ENCODE measurements around the gene DHRS3.
"Not testable (repeated sequence)": the region's sequence is repeated elsewhere in the genome, so short reads cannot be mapped to it uniquely, and the experiment has no call there.

Gene DHRS3

DNA sequence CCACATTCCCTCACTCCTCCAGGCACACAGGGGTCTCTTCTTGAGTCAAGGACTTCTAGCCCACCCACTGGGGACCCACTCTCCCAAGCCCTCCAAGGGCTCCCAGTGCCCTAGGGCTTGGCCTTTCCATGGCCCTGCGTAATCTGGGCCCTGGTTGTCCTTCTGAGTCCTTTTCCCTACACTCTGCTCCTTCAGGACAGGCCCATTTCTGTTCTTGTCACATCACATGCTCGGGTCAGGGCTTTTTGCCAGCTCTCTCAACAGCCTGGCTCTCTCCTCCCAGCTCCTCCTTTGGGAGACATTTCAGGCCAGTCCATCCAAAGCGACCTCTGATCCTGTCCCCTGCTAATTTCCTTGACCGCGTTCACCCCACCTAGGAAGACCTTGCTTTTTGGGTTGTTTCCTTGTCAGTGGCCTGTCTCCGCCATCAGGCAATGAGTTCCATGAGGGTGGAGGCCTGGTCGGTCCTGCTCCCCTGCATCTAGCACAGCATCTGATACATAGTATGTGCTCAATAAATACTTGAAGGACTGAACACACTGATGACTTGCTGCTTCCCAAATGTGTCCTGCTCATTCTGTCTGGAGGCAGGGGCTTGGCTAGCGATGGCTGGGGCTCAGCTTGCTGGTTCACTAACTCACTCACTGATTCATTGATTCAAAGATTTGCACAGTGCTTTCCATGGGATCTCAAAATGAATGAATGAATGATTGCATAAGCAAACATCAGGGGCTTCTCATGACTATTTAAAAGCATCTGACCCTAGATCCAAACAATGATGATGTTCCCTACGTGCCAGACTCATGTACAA, 44.8 kb downstream of the DHRS3 start:
- DNase-seq (ENCODE audit: low spot score) = no peak

DNA sequence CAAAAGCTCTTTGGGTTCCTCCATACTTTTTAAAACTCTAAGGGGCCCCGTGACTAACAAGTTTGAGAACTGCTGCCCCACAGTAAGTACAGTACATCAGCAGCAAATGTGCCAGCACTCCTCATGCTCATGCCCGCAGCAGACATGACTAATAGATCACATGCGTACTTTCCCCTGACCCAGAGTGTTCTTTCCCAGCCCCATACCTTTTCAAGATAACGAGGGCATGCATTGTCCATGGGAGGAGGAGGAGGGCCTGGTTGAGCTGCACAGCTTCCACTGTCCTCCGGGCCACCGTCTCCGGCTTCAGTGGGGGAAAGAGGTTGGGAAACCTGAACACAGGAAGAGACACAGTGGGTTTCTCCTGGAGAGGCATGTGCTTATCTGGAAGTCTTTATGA, 45.5 kb downstream of the DHRS3 start:
- no peak for DNase-seq (ENCODE audit: low spot score)

- no peak for DNase-seq (ENCODE audit: low spot score)
Measured at GRCh38 chr1:12570291-12570690, 47.7 kb downstream of the DHRS3 start.

DNA sequence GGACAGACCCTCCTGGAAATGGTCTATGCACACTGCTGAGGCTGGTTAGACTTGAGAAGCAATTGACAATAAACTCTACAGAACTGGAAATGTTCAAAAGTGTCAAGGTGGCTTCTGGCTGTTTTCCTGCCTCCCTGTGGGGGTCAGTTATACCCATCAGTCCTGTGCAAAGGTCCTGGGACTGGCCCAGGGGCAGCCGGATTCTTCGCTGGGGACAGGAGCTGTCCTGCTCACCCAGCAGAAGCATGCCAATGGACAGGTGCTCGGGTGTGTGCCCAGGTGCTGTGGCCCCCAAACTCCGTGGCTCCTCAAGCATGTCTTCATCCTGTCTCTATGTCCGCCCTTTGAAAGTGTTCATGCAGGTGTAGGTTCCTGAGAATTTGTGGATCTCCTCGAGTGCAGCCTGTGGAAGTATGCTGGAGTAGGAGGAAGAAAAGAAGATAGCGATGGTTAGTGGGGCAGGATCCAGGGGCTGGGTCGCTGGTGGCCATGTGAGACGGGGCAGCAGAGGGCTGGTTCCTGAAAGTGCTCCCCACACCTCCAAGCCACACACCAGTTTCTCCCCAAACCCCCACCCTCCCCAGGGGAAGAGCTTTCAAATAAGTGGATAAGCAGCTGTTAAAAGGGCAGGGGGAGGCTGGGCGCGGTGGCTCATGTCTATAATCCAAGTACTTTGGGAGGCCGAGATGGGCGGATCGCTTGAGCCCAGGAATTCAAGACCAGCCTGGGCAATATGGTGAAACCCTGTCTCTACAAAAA, 49.8 kb downstream of the DHRS3 start:
- DNase-seq (ENCODE audit: low spot score) = no peak

- peak; percentile 57 for DNase-seq (ENCODE audit: low spot score)
Measured at GRCh38 chr1:12567288-12567819, 50.7 kb downstream of the DHRS3 start.

DNA sequence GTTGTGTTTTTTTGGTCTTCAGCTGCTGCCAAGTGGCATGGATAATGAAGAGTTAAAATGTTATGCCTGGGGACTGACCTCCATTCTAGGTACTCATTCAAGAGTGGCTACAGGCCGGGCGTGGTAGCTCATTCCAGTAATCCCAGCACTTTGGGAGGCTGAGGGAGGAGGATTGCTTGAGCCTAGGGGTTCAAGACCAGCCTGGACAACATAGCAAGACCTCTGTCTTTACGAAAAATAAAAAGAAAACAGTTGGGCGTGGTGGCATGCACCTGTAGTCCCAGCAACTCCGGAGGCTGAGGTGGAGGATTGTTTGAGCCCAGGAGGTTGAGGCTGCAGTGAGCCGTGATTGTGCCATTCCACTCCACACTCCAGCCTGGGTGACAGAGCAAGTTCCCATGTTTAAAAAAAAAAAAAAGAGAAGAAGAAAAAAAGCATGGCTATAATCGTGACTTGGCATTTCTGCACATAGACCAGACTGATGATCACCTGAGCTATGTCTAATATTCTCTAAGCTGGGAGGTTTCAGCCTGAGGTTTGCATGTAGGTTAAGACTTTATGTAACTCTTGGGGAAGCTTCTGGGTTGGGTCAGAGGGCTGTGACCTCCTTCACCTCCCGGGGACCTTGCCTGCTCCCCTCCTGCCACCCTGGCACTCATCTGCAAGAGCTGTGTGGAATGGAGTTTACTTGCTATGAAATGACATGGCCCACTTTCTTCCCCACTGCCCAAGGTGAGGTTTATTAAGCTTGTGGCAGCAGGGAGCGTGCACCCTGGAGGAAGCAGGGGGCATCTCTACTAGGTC, 51.3 kb downstream of the DHRS3 start:
- peak; percentile 55 for DNase-seq (ENCODE audit: low spot score)

- DNase-seq (ENCODE audit: low spot score) = peak; percentile 37
Measured at GRCh38 chr1:12565966-12566352, 52.1 kb downstream of the DHRS3 start.

DNA sequence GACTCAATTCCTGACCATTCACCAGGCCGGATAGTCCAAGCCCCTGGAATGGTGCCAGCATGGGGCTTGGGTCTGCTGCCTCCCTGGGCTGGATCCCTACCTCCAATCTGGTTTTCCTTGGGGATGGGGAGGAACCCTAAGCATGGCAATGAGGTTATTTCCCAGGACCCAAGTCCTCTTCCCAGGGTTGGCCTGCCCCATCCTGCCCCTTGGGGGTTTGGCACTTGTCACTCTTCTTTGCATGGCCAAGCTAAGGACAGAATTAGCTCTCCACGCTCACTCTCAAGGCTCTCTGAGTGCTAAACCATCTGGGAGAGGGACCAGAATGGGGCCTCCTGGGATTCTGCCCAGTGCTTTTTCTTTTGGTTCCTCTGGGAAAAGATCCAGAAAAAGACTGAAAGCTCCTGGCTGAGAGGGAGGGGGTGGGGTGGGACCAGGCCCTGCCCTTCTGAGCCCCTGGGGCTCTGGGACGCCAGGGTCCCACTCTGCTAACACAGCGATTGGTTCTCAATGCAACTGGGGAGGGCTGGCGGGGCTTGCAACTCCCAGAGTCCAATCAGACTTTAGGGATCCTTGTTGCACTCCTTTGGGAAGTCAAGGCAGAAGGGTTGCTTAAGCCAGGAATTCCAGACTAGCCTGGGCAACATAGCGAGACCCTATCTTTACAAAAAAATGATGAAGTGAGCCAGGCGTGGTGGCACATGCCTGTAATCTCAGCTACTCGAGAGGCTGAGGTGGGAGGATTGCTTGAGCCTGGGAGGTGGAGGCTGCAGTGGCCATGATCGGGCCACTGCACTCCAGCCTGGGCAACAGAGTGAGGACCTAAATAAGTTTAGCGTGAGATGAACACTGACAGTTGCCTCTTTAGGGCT, 52.7 kb downstream of the DHRS3 start:
- DNase-seq (ENCODE audit: low spot score) = peak; percentile 54

- not testable (repeated sequence) for DNase-seq (ENCODE audit: low spot score)
Measured at GRCh38 chr1:12564251-12564650, 53.8 kb downstream of the DHRS3 start.

DNA sequence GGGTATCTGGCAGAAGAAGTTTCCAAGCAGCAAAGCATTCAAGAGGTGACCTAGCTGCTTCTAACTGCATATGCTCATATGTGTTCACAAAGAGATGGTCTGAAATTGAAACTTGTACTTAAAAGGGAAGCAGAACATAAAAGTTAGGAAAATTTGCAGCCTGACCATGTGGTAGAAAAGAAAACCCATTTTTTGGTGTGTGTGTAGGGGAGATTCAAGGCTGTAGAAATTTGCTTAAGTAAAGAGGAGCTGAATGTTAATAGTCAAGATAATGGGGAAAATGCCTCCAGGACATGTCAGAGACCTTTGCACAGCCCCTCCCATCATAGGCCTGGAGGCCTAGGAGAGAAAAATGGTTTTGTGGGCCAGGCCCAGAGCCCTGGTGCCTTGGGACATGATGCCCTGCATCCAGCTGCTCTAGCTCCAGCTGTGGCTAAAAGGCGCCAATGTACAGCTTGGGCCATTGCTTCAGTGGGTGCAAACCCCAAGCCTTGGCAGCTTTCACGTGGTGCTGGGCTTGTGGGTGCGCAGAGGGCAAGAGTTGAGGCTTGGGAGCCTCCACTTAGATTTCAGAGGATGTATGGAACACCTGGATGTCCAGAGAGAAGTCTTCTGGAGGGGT, 54.9 kb downstream of the DHRS3 start:
- DNase-seq (ENCODE audit: low spot score) = no peak

GRCh38 chr1:12561121-12561520, 56.9 kb downstream of the DHRS3 start:
- DNase-seq (ENCODE audit: low spot score) = no peak

DNA sequence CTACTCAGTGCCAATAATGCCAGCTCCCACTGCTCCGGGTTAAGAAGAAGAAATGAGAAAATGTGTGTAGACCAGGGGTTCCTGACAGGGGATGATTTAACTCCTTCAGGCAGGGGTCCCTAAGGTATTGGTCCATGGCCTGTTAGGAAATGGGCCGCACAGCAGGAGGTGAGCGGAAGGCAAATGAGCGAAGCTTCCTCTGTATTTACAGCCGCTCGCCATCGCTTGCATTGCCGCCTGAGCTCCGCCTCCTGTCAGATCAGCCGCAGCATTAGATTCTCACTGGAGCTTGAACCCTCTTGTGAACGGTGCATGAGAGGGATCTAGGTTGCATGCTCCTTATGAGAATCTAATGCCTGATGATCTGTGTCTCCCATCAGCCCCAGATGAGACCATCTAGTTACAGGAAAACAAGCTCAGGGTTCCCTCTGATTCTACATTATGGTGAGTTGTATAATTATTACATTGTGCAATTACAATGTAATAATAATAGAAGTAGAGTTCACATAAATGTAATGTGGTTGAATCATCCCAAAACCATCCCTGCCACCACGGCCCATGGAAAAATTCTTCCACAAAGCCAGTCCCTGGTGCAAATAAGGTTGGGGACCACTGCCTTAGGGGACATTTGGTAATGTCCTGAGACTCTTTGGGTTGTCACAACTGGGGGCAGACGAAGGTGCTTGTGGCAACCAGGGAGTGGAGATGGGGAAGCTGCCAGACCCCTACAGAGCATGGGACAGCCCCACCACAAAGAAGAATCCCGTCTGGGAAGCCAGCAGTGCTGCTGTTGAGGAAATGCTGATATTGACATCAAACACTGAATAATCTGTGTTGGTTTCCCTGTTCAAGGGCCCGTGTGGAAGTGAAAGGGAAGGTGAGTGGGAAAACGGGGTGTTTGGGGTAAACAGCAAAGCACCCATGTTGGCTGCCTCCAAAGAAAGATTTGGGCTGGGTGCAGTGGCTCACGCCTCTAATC, 60.8 kb downstream of the DHRS3 start:
- peak; percentile 48 for DNase-seq (ENCODE audit: low spot score)

- DNase-seq (ENCODE audit: low spot score) = peak; percentile 78
Measured at GRCh38 chr1:12556368-12556930, 61.6 kb downstream of the DHRS3 start.

DNA sequence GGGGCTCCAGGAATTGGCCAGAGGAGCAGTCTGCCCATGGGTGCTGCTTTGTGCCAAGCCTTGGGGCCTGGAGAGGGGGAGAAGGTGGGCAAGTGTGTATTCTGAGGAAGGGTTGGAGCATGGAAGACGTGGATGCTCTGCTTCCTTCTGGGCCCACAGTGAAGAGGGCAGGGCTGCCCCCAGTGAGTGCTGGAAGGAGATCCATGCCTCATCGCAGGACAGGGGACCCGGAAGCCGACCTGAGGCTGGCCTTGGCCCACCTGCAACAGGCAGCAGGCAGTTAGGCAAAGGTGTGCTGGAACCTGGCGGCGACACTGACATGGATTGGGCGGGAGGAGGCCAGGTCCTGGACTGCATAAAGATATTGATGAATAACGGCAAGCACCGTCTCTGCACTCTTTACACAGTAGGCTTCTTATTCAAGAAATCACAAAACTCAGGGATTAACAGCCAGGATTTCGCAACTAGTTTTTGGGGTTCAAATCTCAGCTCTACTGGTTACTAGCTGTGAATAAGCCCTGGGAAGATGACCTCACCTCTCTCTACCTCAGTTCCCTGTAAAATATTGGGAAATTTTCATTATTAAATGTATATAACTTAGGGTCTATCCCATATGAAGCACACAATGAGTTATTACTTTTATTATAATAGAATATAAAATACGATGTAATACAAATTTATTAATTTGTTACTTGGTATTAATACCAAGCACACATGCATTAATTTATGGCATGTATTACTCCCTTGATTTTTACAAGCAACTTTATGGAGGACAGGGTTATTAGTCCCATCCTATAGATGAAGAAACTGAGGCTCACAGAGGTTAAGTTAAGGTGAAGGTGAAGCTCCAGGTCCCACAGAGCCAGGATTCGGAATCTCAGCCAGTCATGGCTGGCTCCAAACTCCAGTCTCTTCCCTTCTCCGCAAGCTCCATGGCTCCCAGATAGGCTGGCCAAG, 62.3 kb downstream of the DHRS3 start:
- peak; percentile 44 for DNase-seq (ENCODE audit: low spot score)

DNA sequence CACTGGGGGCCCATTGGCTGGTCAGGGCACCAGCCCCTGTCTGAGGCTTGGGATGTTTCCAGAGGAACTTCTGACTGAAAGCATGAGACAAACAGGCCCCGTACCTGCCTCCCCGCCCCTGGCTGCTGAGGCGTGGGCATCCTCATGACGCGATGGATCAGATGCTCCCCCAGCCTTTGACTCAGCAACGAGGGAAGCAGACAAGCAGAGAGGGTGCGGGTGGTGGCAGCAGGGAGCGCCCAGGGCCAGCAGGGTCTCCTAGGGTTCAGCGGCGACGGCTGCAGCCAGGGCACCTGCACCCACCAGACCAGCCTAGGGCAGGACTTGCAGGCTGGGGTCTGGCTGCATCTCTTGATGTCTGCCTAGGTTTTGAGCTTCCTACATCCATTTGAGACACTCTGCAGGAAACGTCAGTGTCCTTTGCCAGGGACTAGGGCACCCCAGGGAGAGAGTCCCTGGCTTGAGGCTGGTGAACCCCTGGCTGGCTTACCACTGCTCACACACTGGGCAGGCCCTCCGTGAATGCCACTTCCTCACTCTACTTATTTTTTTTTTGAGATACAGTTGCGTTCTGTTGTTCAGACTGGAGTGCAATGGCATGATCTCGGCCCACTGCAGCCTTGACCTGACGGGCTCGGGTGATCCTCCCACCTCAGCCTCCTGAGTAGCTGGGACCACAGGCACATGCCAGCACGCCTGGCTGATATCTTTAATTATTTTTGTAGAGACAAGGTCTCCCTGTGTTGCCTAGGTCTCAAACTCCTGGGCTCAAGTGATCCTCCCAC, 63.3 kb downstream of the DHRS3 start:
- no peak for DNase-seq (ENCODE audit: low spot score)

DNA sequence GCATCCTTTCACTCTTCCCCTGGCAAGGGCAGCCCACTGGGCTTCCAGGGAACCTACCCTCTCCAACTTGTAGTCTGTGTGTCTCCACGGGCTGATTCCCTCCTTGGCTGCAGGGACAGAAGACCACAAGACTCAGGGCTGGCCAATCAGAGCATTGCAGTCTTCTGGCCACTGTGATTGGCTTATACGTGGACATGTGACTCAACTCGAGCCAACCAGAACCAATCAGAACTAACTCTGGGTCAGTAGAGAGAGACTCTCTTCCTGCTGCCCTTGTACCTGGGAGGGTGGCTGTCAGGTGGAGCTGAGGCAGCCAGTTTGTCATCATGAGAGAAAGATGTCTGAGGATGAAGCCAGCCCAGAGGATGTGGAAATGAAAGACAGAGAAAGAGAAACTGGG, 64.0 kb downstream of the DHRS3 start:
- DNase-seq (ENCODE audit: low spot score) = no peak

Measured in left forelimb (tissue), 1 donor.